Nucleus accumbens (tissue), 56 donors: ENCODE data around the gene PHF19.

Experiments
- DNase-seq, 56 donors: peaks; one replicate each; lab custom pipeline; 2025; lab: John Stamatoyannopoulos, UW

The PHF19 gene

GRCh38 chr9:120859361-120859760 lies 17.6 kb downstream of the PHF19 start:
- DNase-seq, result no peak

- DNase-seq, result no peak
Observed at GRCh38 chr9:120857902-120858301, 19.1 kb downstream of the PHF19 start.

GRCh38 chr9:120857481-120857880 lies 19.5 kb downstream of the PHF19 start:
- peak in 4 of 56 donors; percentile 7 to 42 (median 26) for DNase-seq

- no peak for DNase-seq
Observed at GRCh38 chr9:120856700-120857099, 20.3 kb downstream of the PHF19 start.

- no peak for DNase-seq
Observed at GRCh38 chr9:120855827-120856670, 20.9 kb downstream of the PHF19 start.

GRCh38 chr9:120854596-120855327 lies 22.2 kb downstream of the PHF19 start:
- DNase-seq, result no peak

GRCh38 chr9:120853198-120853597 lies 23.8 kb downstream of the PHF19 start:
- no peak for DNase-seq

GRCh38 chr9:120852240-120853010 lies 24.6 kb downstream of the PHF19 start:
- DNase-seq, result no peak

GRCh38 chr9:120851449-120851848 lies 25.5 kb downstream of the PHF19 start:
- no peak for DNase-seq

- DNase-seq, result no peak
Observed at GRCh38 chr9:120850315-120850714, 26.7 kb downstream of the PHF19 start.

- DNase-seq, result no peak
Observed at GRCh38 chr9:120846906-120847305, 30.1 kb downstream of the PHF19 start.

GRCh38 chr9:120846251-120846889 lies 30.6 kb downstream of the PHF19 start:
- no peak for DNase-seq

- no peak for DNase-seq
Observed at GRCh38 chr9:120845255-120845654, 31.7 kb downstream of the PHF19 start.

GRCh38 chr9:120842685-120843485 lies 34.1 kb downstream of the PHF19 start, which contains the start of gene PSMD5:
Gene PSMD5 (minus strand): TSS chr9:120842922. CDS start chr9:120842909, 13 bp downstream.
- peak; percentile 31 to 97 (median 88) for DNase-seq

GRCh38 chr9:120841930-120842684 lies 34.9 kb downstream of the PHF19 start:
- peak in 3 of 56 donors; percentile 11 to 55 (median 45) for DNase-seq

GRCh38 chr9:120839146-120839545 lies 37.8 kb downstream of the PHF19 start:
- no peak for DNase-seq

- no peak for DNase-seq
Observed at GRCh38 chr9:120837921-120838320, 39.1 kb downstream of the PHF19 start.

GRCh38 chr9:120833325-120833724 lies 43.7 kb downstream of the PHF19 start:
- peak in 1 of 56 donors; percentile 8 for DNase-seq

- DNase-seq, result no peak
Observed at GRCh38 chr9:120832807-120833206, 44.2 kb downstream of the PHF19 start.
